Endothelial cell of umbilical vein (primary cell): ENCODE data around the gene NADSYN1. TPM values are rescaled to one million over a fixed set of nuclear protein-coding genes. Genes with fewer than 3 reads are reported as not detected.
A peak's percentile ranks its signal among the peaks of the same experiment; 100 is the strongest.

Source experiments
- Bru-seq: library from RNA; stranded (reverse); fragments of 400-500 nt; gene quantifications from one replicate; lab custom pipeline; 2021; lab: Mats Ljungman, UMichigan
- BruChase-seq, 2 experiments: library from RNA; stranded (reverse); fragments of 400-500 nt; gene quantifications; one replicate each; lab custom pipeline; 2021; lab: Mats Ljungman, UMichigan
- BruUV-seq: library from RNA; stranded (reverse); fragments of 400-500 nt; replicated peaks from 2 replicates; lab custom pipeline; 2021; lab: Mats Ljungman, UMichigan
- CTCF ChIA-PET: fragments of 300-600, 350-600 bp; sonication (Branson Sonifier 250); formaldehyde crosslinking; loops from one replicate; lab custom pipeline; 2021; ENCODE audit warnings: antibody characterized with exemption, inconsistent platforms; lab: Charles Lee
- POLR2A ChIA-PET: fragments of 300-600, 350-600 bp; sonication (Branson Sonifier 250); formaldehyde crosslinking; loops from one replicate; lab custom pipeline; 2021; ENCODE audit warnings: antibody characterized with exemption, inconsistent platforms; lab: Charles Lee
- DNase-seq: peaks from one replicate; pipeline ENCODE4 v3.0.0-alpha.2; 2011; ENCODE audit warnings: low read depth, low spot score
- FAIRE-seq: peaks from 2 replicates; lab custom pipeline; 2011; peaks lifted over from hg19 to GRCh38; lab: Jason Lieb, UNC
- H2AFZ ChIP-seq: 2 replicates; pipeline ENCODE4 v1.6.0; 2012; ENCODE audit warnings: low read depth, low read length, control low read depth, inconsistent platforms
- H3K27ac ChIP-seq: 2 replicates; pipeline ENCODE4 v1.5.1; 2011; ENCODE audit warnings: low read depth, mild to moderate bottlenecking, control low read depth, low read length, moderate library complexity; ENCODE audit not compliant: insufficient read depth
- H3K27me3 ChIP-seq, 2 experiments: 2 replicates each; pipeline versions ENCODE4 v1.6.0 to v1.6.1; 2011; ENCODE audit warnings: low read length in 2 of 2, mixed read lengths in 1 of 2; ENCODE audit not compliant: control insufficient read depth in 2 of 2, insufficient read depth in 2 of 2
- H3K36me3 ChIP-seq, 2 experiments: 2 replicates in 1 of 2; 3 replicates in 1 of 2; pipeline ENCODE4 v1.5.1; 2011; ENCODE audit warnings: low read length in 2 of 2, mild to moderate bottlenecking in 1 of 2, moderate library complexity in 1 of 2; ENCODE audit not compliant: control insufficient read depth in 2 of 2, insufficient read depth in 2 of 2; ENCODE audit errors: extremely low read depth in 1 of 2
- H3K4me1 ChIP-seq: 3 replicates; pipeline ENCODE4 v1.5.1; 2011; ENCODE audit warnings: mild to moderate bottlenecking, low read length; ENCODE audit not compliant: control insufficient read depth, insufficient read depth; ENCODE audit errors: extremely low read depth
- H3K4me2 ChIP-seq: 2 replicates; pipeline ENCODE4 v1.6.1; 2011; ENCODE audit warnings: low read length, control low read depth, mixed read lengths; ENCODE audit not compliant: insufficient read depth
- H3K4me3 ChIP-seq, 3 experiments: fragments of 200-600 bp in 1 of 3; sonication (generic), shearing (Covaris generic) in 1 of 3; replicated peaks in 1 of 3; 2 replicates each; pipeline ENCODE4 v1.5.1; 2011 to 2016; ENCODE audit warnings: control low read depth in 3 of 3, low read length in 3 of 3, mild to moderate bottlenecking in 2 of 3, inconsistent platforms in 1 of 3, low read depth in 1 of 3, moderate library complexity in 1 of 3; ENCODE audit not compliant: insufficient read depth in 1 of 3
- H3K79me2 ChIP-seq: 2 replicates; pipeline ENCODE4 v1.6.0; 2012; ENCODE audit warnings: low read length, inconsistent platforms; ENCODE audit not compliant: control insufficient read depth, insufficient read depth
- H3K9ac ChIP-seq: replicated peaks from 2 replicates; pipeline ENCODE3; 2011; ENCODE audit warnings: low read length, control low read depth; ENCODE audit not compliant: insufficient read depth; ENCODE audit errors: extremely low read depth
- H3K9me1 ChIP-seq: replicated peaks from 3 replicates; pipeline ENCODE4 v1.6.0; 2011; ENCODE audit warnings: mild to moderate bottlenecking, low read length; ENCODE audit not compliant: control insufficient read depth, insufficient read depth; ENCODE audit errors: extremely low read depth
- H3K9me3 ChIP-seq: replicated peaks from 2 replicates; pipeline ENCODE4 v1.5.1; 2012; ENCODE audit warnings: low read length, inconsistent platforms; ENCODE audit not compliant: control insufficient read depth, insufficient read depth
- H4K20me1 ChIP-seq: replicated peaks from 2 replicates; pipeline ENCODE3; 2011; ENCODE audit warnings: mild to moderate bottlenecking, low read length; ENCODE audit not compliant: control insufficient read depth, insufficient read depth; ENCODE audit errors: extremely low read depth
- EZH2 ChIP-seq: IDR thresholded peaks from 2 replicates; pipeline ENCODE4 v1.6.1; 2012; ENCODE audit warnings: borderline replicate concordance, low read depth, mild to moderate bottlenecking, moderate library complexity, low read length, inconsistent platforms; ENCODE audit not compliant: severe bottlenecking
- JUN ChIP-seq: IDR thresholded peaks from 2 replicates; pipeline ENCODE4 v1.6.1; 2011; ENCODE audit warnings: borderline replicate concordance, low read depth; ENCODE audit not compliant: insufficient read length, insufficient read depth
- MYC ChIP-seq: IDR thresholded peaks from one replicate; pipeline ENCODE4 v1.6.1; 2011; ENCODE audit warnings: mild to moderate bottlenecking, low read depth, low read length
- POLR2A ChIP-seq: IDR thresholded peaks from 2 replicates; pipeline ENCODE4 v1.6.1; 2012; ENCODE audit warnings: low read depth, mild to moderate bottlenecking, control low read depth, low read length
- POLR2AphosphoS5 ChIP-seq: IDR thresholded peaks from 2 replicates; pipeline ENCODE4 v1.6.1; 2012; ENCODE audit warnings: low read depth, mild to moderate bottlenecking, control low read depth, low read length, moderate library complexity; ENCODE audit not compliant: insufficient read depth
- dilution Hi-C: fragments of 300-500 bp; cut with MboI; formaldehyde crosslinking; loops from one replicate; pipeline ENCODE4 v1.15.0; 2019; ENCODE audit warnings: low sequenced_read_pairs; ENCODE audit not compliant: extremely low pct_ligation_motif_present
- intact Hi-C: fragments of 100-400 bp; cut with micrococcal nuclease; formaldehyde crosslinking; loops from one replicate; pipeline ENCODE4 v1.10.0; 2022
- long read RNA-seq: library from polyadenylated mRNA; stranded (forward); transcript quantifications from one replicate; pipeline ENCODE4 v2.0.0, GENCODE V29; 2021
- polyA minus RNA-seq, 3 experiments: library from RNA; depleted of rRNA, polyadenylated mRNA; stranded (reverse); fragments of >200 nt; gene quantifications; 1 replicate in 1 of 3; 2 replicates in 2 of 3; pipeline ENCODE4 v1.2.3, GENCODE V29; 2011
- polyA plus RNA-seq, 4 experiments: library from polyadenylated mRNA; depleted of rRNA in 3 of 4; stranded (reverse) in 3 of 4; unstranded in 1 of 4; fragments of >200 nt; gene quantifications; 2 replicates each; pipeline versions ENCODE4 v1.2.1 to v1.2.3, GENCODE V29; 2011 to 2012; ENCODE audit warnings: missing spikeins in 1 of 4
- total RNA-seq: library from RNA; stranded (reverse); gene quantifications from 2 replicates; pipeline ENCODE4 v1.2.3, GENCODE V29; 2021
- TF ChIP-seq, protein P1 (sequence below): IDR thresholded peaks from 2 replicates; pipeline ENCODE4 v1.6.1; 2011; ENCODE audit not compliant: insufficient read depth, insufficient read length

The NADSYN1 gene
- total RNA-seq (96.2 and 99.2 TPM in 2 replicates), polyA plus RNA-seq (73.5 and 77.5 TPM in 2 replicates), polyA minus RNA-seq (108 and 125 TPM in 2 replicates), Bru-seq, nascent RNA (percentile 63 among the genes with signal in this experiment), BruChase-seq, experiment 1, labeled RNA remaining after a 6-hour chase (percentile 76 among the genes with signal in this experiment), BruChase-seq, experiment 2, labeled RNA remaining after a 2-hour chase (percentile 73 among the genes with signal in this experiment)
- 52.3 and 58.9 TPM in 2 replicates for polyA plus RNA-seq (2011; cell fraction: cytosol; rRNA removed)
- 271 and 353 TPM in 2 replicates for polyA plus RNA-seq (2011; cell fraction: nucleus; rRNA removed)
- 93.3 and 93.6 TPM in 2 replicates for polyA plus RNA-seq (2012)
- polyA minus RNA-seq (2011; cell fraction: cytosol; rRNA and poly(A)+ RNA removed), result 21.8 TPM
- 142 and 151 TPM in 2 replicates for polyA minus RNA-seq (2011; cell fraction: nucleus; rRNA and poly(A)+ RNA removed)
- long read RNA-seq, transcript NADSYN1-205 (5 exons, 603 nt), result minor isoform, 5 of 148 reads
- long read RNA-seq, transcript NADSYN1-201 (21 exons, 2,773 nt), result major isoform, 84 of 148 reads
- long read RNA-seq, partial matches to known transcripts, result 19 of 148 reads
- long read RNA-seq, other reads (novel, unspliced or antisense), result 34 of 148 reads

DNA sequence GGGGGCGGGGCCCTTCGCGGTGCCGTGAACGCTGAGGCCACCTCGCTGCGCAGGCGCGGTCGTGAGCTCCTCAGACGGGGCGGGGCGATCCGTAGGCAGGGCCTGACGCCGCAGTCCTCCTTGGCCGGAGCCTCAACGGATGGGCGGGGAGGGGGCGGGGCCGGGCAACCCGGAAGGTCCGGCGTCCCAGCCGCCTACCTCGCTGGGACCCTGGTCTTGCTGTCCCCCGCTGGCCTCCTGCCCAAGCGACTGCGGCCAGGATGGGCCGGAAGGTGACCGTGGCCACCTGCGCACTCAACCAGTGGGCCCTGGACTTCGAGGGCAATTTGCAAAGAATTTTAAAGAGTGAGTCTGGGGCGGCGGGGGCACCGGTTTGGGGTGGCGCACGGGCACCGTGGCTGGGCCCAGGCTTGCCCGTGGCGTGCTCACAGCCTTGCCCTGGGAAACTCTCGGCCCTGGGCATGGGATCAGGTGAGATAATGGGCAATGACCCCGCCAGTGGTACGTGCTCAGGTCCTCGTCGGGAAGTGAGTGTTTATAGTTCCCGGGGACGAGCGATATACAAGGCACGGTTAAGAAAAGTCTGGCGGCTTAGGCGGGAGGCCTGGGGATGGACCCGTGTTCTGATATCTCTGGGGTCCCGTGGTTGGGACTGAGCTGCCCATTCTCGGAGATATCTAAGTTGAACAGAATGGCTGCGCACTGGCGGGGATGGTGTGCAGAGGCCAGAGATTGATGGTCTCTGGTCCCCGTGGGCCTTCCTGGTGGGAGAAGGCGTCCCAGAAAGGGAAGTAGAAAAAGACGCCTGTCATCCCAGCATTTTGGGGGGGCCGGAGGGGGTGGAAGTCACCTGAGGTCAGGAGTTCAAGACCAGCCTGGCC is at the start of gene NADSYN1:
Gene NADSYN1, plus strand, starts transcription at position 167 of the 881 bp plus-strand sequence. Its CDS starts 94 bp downstream, at position 261.
- peak; percentile 95 for FAIRE-seq
- H3K4me2 ChIP-seq, result peak within 1 kb of the TSS; percentile 92
- no peaks in the 10 kb centered on the region for H3K9me1 ChIP-seq
- peaks cover 32% of the 10 kb centered on the region for H3K79me2 ChIP-seq
- ChIA-PET POLR2A (interaction anchor here (0.6 to 1.2 kb wide), 4 partner anchors 15 to 1034 kb away, joined by 3 to 5 read pairs (median 4); no protein-coding TSS in a partner anchor), CTCF (interaction anchor here (0.6 to 2.8 kb wide), 7 partner anchors 36 to 1231 kb away, joined by 3 to 14 read pairs (median 5); no protein-coding TSS in a partner anchor)
- H3K4me3 ChIP-seq, result peak within 1 kb of the TSS; percentile 79 to 93 (median 85)
- DNase-seq, result peak; percentile 97
- H2AFZ ChIP-seq, result peak within 1 kb of the TSS; percentile 84
- peaks cover 9 to 14% of the 10 kb centered on the region in 2 experiments for H3K36me3 ChIP-seq
- H3K27me3 ChIP-seq, result no peaks in the 10 kb centered on the region
- H3K4me1 ChIP-seq, result peaks cover 25% of the 10 kb centered on the region
- peak within 1 kb of the TSS; percentile 72 for H3K27ac ChIP-seq
- peak within 1 kb of the TSS; percentile 87 for H3K9ac ChIP-seq
- BruUV-seq, result TSS peak; percentile 2
- dilution Hi-C loops, result no loop called here
- intact Hi-C loops, result loop anchor here (2.0 to 10.0 kb wide), 2 partner anchors 36 to 332 kb away; no protein-coding TSS in a partner anchor
- TF ChIP-seq JUN (no peak), EZH2 (no peak), POLR2AphosphoS5 (peak; percentile 75), POLR2A (peak; percentile 79), MYC (no peak)
- TF ChIP-seq, protein P1, sequence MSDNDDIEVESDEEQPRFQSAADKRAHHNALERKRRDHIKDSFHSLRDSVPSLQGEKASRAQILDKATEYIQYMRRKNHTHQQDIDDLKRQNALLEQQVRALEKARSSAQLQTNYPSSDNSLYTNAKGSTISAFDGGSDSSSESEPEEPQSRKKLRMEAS, result no peak
- no peaks in the 10 kb centered on the region for H3K9me3 ChIP-seq
- H4K20me1 ChIP-seq, result no peaks in the 10 kb centered on the region
